ENCODE data around the gene NCAPD2. TPM values are rescaled to one million over a fixed set of nuclear protein-coding genes. Genes with fewer than 3 reads are reported as not detected.
A peak's percentile ranks its signal among the peaks of the same experiment; 100 is the strongest.

The NCAPD2 gene
- total RNA-seq, 6 experiments from 2014 or later, result 42.2 to 75.9 (median 65.4) TPM

DNA sequence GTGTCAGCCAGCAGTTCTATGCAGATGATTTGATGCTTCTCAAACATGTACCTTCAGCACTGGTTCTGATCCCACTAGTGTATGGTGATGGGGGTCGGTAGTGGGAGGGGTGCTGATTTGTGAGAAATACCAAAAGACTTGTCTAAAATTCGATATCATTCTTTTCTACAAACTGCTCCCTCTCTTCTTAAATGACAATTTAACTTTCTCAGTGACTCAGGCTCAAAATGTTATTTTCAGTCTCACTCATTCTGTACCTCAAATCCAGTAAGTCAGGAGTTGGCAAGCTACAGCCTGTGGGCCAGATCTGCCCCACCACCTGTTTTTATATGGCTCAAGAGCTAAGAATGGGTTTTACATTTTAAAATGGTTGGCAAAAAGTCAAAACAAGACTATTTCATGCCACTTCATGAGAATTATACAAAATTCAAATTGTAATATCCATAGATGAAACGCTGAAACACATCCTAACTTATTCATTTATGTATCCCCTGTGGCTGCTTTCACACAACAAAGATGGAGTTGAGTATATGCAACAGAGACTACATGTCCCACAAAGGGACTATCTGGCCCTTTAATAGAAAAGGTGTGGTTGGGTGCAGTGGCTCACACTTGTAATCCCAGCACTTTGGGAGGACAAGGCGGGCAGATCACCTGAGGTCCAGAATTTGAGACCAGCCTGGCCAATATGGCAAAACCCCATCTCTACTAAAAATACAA, 80.8 kb downstream of the NCAPD2 start:
- Mint-ChIP-seq H3K4me1 (ENCODE audit: low read depth) (no peaks in the 10 kb centered on the region), H3K27ac (no peak overlapping the region), H3K9me3 (no peaks in the 10 kb centered on the region), H3K36me3 (ENCODE audit: low read depth) (peaks cover 59% of the 10 kb centered on the region), H3K4me3 (no peak overlapping the region), H3K27me3 (ENCODE audit: insufficient read depth) (no peaks in the 10 kb centered on the region)
- TF ChIP-seq, protein P1, sequence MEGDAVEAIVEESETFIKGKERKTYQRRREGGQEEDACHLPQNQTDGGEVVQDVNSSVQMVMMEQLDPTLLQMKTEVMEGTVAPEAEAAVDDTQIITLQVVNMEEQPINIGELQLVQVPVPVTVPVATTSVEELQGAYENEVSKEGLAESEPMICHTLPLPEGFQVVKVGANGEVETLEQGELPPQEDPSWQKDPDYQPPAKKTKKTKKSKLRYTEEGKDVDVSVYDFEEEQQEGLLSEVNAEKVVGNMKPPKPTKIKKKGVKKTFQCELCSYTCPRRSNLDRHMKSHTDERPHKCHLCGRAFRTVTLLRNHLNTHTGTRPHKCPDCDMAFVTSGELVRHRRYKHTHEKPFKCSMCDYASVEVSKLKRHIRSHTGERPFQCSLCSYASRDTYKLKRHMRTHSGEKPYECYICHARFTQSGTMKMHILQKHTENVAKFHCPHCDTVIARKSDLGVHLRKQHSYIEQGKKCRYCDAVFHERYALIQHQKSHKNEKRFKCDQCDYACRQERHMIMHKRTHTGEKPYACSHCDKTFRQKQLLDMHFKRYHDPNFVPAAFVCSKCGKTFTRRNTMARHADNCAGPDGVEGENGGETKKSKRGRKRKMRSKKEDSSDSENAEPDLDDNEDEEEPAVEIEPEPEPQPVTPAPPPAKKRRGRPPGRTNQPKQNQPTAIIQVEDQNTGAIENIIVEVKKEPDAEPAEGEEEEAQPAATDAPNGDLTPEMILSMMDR (IDR thresholded peaks at IDR 0.05), result no peak
- DNase-seq, result no peak

DNA sequence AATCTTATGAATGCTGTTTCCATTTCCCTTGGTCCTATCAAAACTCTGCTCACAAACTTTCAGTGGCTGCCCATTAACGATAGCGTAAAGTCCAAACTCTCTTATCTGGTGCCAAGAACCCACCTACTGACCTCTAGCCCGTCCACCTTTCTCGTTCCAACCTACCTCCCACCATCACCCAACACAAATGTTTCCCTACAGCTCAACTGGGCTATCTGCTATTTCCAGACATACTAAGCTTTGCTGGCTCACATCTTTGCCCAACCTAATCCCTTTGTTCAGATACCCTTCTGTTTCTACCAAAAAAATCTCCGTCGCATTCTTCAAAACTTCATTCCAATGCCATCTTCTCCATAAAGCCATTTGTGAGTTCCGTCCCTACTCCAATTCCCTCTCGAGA, 81.7 kb downstream of the NCAPD2 start:
- TF ChIP-seq, protein P1 (IDR thresholded peaks at IDR 0.05), result no peak
- no peak overlapping the region for H3K4me3 Mint-ChIP-seq
- H3K4me1 Mint-ChIP-seq (ENCODE audit: low read depth), result no peaks in the 10 kb centered on the region
- no peak for DNase-seq
- 0 out of 2 replicates have a peak overlapping the region, but pooled peaks have one; percentile 17 for H3K27ac Mint-ChIP-seq
- H3K36me3 Mint-ChIP-seq (ENCODE audit: low read depth), result peaks cover 51% of the 10 kb centered on the region
- H3K27me3 Mint-ChIP-seq (ENCODE audit: insufficient read depth), result no peaks in the 10 kb centered on the region
- H3K9me3 Mint-ChIP-seq, result no peaks in the 10 kb centered on the region

Other genes starting within 250 kb of the NCAPD2 start
- gene PLEKHG6, start 183.4 kb upstream of the NCAPD2 start, total RNA-seq (2021; fragmentation: NEBNext Ultra II Directional; extraction: Animal tissue kit (Norgen Biotek cat#: 25700)), result not detected
- 100 to 1,000 TPM; 105 to 122 (median 112) TPM for gene TNFRSF1A, start 152.0 kb upstream of the NCAPD2 start, total RNA-seq (2021; fragmentation: NEBNext Ultra II Directional; extraction: Animal tissue kit (Norgen Biotek cat#: 25700))
- gene SCNN1A, start 118.5 kb upstream of the NCAPD2 start, total RNA-seq (2021; fragmentation: NEBNext Ultra II Directional; extraction: Animal tissue kit (Norgen Biotek cat#: 25700)), result under 1 TPM in 1 of 6 experiments, not detected in 5; 0.18 TPM
- 100 to 1,000 TPM in 3 of 6 experiments, 10 to 100 TPM in 3; 91.5 to 124 (median 106) TPM for gene LTBR, start 109.9 kb upstream of the NCAPD2 start, total RNA-seq (2021; fragmentation: NEBNext Ultra II Directional; extraction: Animal tissue kit (Norgen Biotek cat#: 25700))
- gene CD27, start 49.1 kb upstream of the NCAPD2 start, total RNA-seq (2021; fragmentation: NEBNext Ultra II Directional; extraction: Animal tissue kit (Norgen Biotek cat#: 25700)), result under 1 TPM in 2 of 6 experiments, not detected in 4; 0.19 to 0.28 TPM
- gene TAPBPL, start 42.1 kb upstream of the NCAPD2 start, total RNA-seq (2021; fragmentation: NEBNext Ultra II Directional; extraction: Animal tissue kit (Norgen Biotek cat#: 25700)), result 1 to 10 TPM; 4.3 to 8.2 (median 6.5) TPM
- 10 to 100 TPM in 5 of 6 experiments, 1 to 10 TPM in 1; 8.6 to 13.0 (median 10.8) TPM for gene VAMP1, start 23.4 kb upstream of the NCAPD2 start, total RNA-seq (2021; fragmentation: NEBNext Ultra II Directional; extraction: Animal tissue kit (Norgen Biotek cat#: 25700))
- 100 to 1,000 TPM; 227 to 290 (median 257) TPM for gene MRPL51, start 840 bp upstream of the NCAPD2 start, total RNA-seq (2021; fragmentation: NEBNext Ultra II Directional; extraction: Animal tissue kit (Norgen Biotek cat#: 25700))
- gene GAPDH, start 40.4 kb downstream of the NCAPD2 start, total RNA-seq (2021; fragmentation: NEBNext Ultra II Directional; extraction: Animal tissue kit (Norgen Biotek cat#: 25700)), result 1,000 to 10,000 TPM; 6,263 to 7,539 (median 6,900) TPM
- gene IFFO1, start 61.9 kb downstream of the NCAPD2 start, total RNA-seq (2021; fragmentation: NEBNext Ultra II Directional; extraction: Animal tissue kit (Norgen Biotek cat#: 25700)), result 10 to 100 TPM; 25.9 to 35.6 (median 29.2) TPM
- gene NOP2, start 74.2 kb downstream of the NCAPD2 start, total RNA-seq (2021; fragmentation: NEBNext Ultra II Directional; extraction: Animal tissue kit (Norgen Biotek cat#: 25700)), result 10 to 100 TPM; 39.5 to 60.5 (median 42.6) TPM
- gene CHD4, start 113.3 kb downstream of the NCAPD2 start, total RNA-seq (2021; fragmentation: NEBNext Ultra II Directional; extraction: Animal tissue kit (Norgen Biotek cat#: 25700)), result 100 to 1,000 TPM; 167 to 193 (median 183) TPM
- not detected for gene LPAR5, start 141.9 kb downstream of the NCAPD2 start, total RNA-seq (2021; fragmentation: NEBNext Ultra II Directional; extraction: Animal tissue kit (Norgen Biotek cat#: 25700))
- gene ACRBP, start 153.3 kb downstream of the NCAPD2 start, total RNA-seq (2021; fragmentation: NEBNext Ultra II Directional; extraction: Animal tissue kit (Norgen Biotek cat#: 25700)), result not detected
- 10 to 100 TPM; 19.7 to 26.8 (median 21.7) TPM for gene ING4, start 169.0 kb downstream of the NCAPD2 start, total RNA-seq (2021; fragmentation: NEBNext Ultra II Directional; extraction: Animal tissue kit (Norgen Biotek cat#: 25700))
- 10 to 100 TPM; 32.8 to 43.9 (median 41.1) TPM for gene ZNF384, start 195.3 kb downstream of the NCAPD2 start, total RNA-seq (2021; fragmentation: NEBNext Ultra II Directional; extraction: Animal tissue kit (Norgen Biotek cat#: 25700))
- 1 to 10 TPM; 2.6 to 4.6 (median 3.8) TPM for gene PIANP, start 206.7 kb downstream of the NCAPD2 start, total RNA-seq (2021; fragmentation: NEBNext Ultra II Directional; extraction: Animal tissue kit (Norgen Biotek cat#: 25700))
- 100 to 1,000 TPM; 103 to 122 (median 108) TPM for gene COPS7A, start 229.9 kb downstream of the NCAPD2 start, total RNA-seq (2021; fragmentation: NEBNext Ultra II Directional; extraction: Animal tissue kit (Norgen Biotek cat#: 25700))

Data from HFFc6 (cell line).